IMR-90 (cell line): ENCODE measurements around the gene CAPN2. TPM values are rescaled to one million over a fixed set of nuclear protein-coding genes. Genes with fewer than 3 reads are reported as not detected.

Experiments
- ATAC-seq: fragments of 200-7000 bp; cut with Tn5 transposase; 2 replicates; pipeline ENCODE4 v1.9.1; 2020; ENCODE audit warnings: low read depth, mild to moderate bottlenecking, moderate library complexity
- BruUV-seq: library from RNA; stranded (reverse); fragments of 400-500 nt; replicated peaks from 2 replicates; lab custom pipeline; 2021; lab: Mats Ljungman, UMichigan
- CTCF ChIA-PET: fragments of 300-600 bp; formaldehyde crosslinking; extraction: SDS; loops from one replicate; lab custom pipeline; 2021; ENCODE audit warnings: antibody characterized with exemption; lab: Yijun Ruan, JAX
- POLR2A ChIA-PET: fragments of 300-600 bp; sonication (Branson Sonifier 250); formaldehyde crosslinking; loops from one replicate; lab custom pipeline; 2022; ENCODE audit warnings: antibody characterized with exemption; ENCODE audit not compliant: unreplicated experiment; lab: Charles Lee
- DNase-seq: peaks from one replicate; pipeline ENCODE4 v3.0.0; 2013
- H2AFZ ChIP-seq: replicated peaks from 2 replicates; pipeline ENCODE3; 2013; ENCODE audit warnings: low read length, mild to moderate bottlenecking; ENCODE audit not compliant: poor library complexity
- H2AK5ac ChIP-seq: 2 replicates; pipeline ENCODE4 v1.6.1; 2013; ENCODE audit warnings: low read depth, low read length, inconsistent platforms
- H2AK9ac ChIP-seq: replicated peaks from 2 replicates; pipeline ENCODE3; 2013; ENCODE audit warnings: mild to moderate bottlenecking, low read depth, low read length, moderate library complexity; ENCODE audit not compliant: poor library complexity
- H2BK120ac ChIP-seq: 2 replicates; pipeline ENCODE4 v1.6.1; 2013; ENCODE audit warnings: low read depth, low read length, inconsistent platforms
- H2BK15ac ChIP-seq: 3 replicates; pipeline ENCODE4 v1.6.1; 2013; ENCODE audit warnings: low read depth, low read length, inconsistent platforms
- H2BK20ac ChIP-seq: 2 replicates; pipeline ENCODE4 v1.6.1; 2013; ENCODE audit warnings: low read depth, mild to moderate bottlenecking, inconsistent platforms, low read length, moderate library complexity
- H2BK5ac ChIP-seq: 2 replicates; pipeline ENCODE4 v1.6.1; 2013; ENCODE audit warnings: mild to moderate bottlenecking, low read depth, low read length, inconsistent platforms; ENCODE audit not compliant: poor library complexity, severe bottlenecking
- H3K14ac ChIP-seq: replicated peaks from 2 replicates; pipeline ENCODE4 v1.6.1; 2013; ENCODE audit warnings: low read depth, low read length, inconsistent platforms
- H3K18ac ChIP-seq: 2 replicates; pipeline ENCODE4 v1.6.1; 2013; ENCODE audit warnings: low read depth, low read length, control low read depth
- H3K23ac ChIP-seq: 2 replicates; pipeline ENCODE4 v1.6.1; 2013; ENCODE audit warnings: low read depth, low read length, inconsistent platforms
- H3K27ac ChIP-seq: 2 replicates; pipeline ENCODE4 v1.5.1; 2013; ENCODE audit warnings: mild to moderate bottlenecking, control low read depth, low read length; ENCODE audit not compliant: insufficient read depth
- H3K27me3 ChIP-seq: 2 replicates; pipeline ENCODE4 v1.6.1; 2013; ENCODE audit warnings: low read length; ENCODE audit not compliant: control insufficient read depth, insufficient read depth
- H3K36me3 ChIP-seq: 2 replicates; pipeline ENCODE4 v1.6.1; 2013; ENCODE audit warnings: low read length, mixed read lengths; ENCODE audit not compliant: control insufficient read depth, insufficient read depth
- H3K4ac ChIP-seq: 2 replicates; pipeline ENCODE4 v1.6.1; 2013; ENCODE audit warnings: low read depth, low read length, inconsistent platforms
- H3K4me1 ChIP-seq: 2 replicates; pipeline ENCODE4 v1.6.1; 2013; ENCODE audit warnings: low read length, mixed read lengths; ENCODE audit not compliant: control insufficient read depth, insufficient read depth
- H3K4me2 ChIP-seq: 2 replicates; pipeline ENCODE4 v1.6.1; 2013; ENCODE audit warnings: low read depth, mild to moderate bottlenecking, control low read depth, low read length, moderate library complexity
- H3K4me3 ChIP-seq: 2 replicates; pipeline ENCODE4 v1.5.1; 2013; ENCODE audit warnings: low read depth, mild to moderate bottlenecking, control low read depth, low read length, moderate library complexity; ENCODE audit not compliant: insufficient read depth
- H3K56ac ChIP-seq: 2 replicates; pipeline ENCODE4 v1.6.1; 2013; ENCODE audit warnings: low read length, inconsistent platforms; ENCODE audit not compliant: insufficient read depth; ENCODE audit errors: extremely low read depth
- H3K79me1 ChIP-seq, 2 experiments: 2 replicates each; pipeline ENCODE4 v1.6.1; 2013; ENCODE audit warnings: low read length in 2 of 2, inconsistent platforms in 1 of 2, low read depth in 1 of 2
- H3K9ac ChIP-seq: 2 replicates; pipeline ENCODE4 v1.6.1; 2013; ENCODE audit warnings: low read depth, low read length, control low read depth
- H3K9me1 ChIP-seq: 2 replicates; pipeline ENCODE4 v1.6.1; 2013; ENCODE audit warnings: low read length, inconsistent platforms; ENCODE audit not compliant: insufficient read depth
- H3K9me3 ChIP-seq: 2 replicates; pipeline ENCODE4 v1.6.1; 2013; ENCODE audit warnings: low read length; ENCODE audit not compliant: control insufficient read depth, insufficient read depth
- H4K20me1 ChIP-seq: 2 replicates; pipeline ENCODE4 v1.6.1; 2013; ENCODE audit warnings: low read length, inconsistent platforms; ENCODE audit not compliant: insufficient read depth
- H4K5ac ChIP-seq: 2 replicates; pipeline ENCODE4 v1.6.1; 2013; ENCODE audit warnings: mild to moderate bottlenecking, low read depth, low read length, control low read depth
- H4K8ac ChIP-seq, 2 experiments: 2 replicates each; pipeline ENCODE4 v1.6.1; 2013; ENCODE audit warnings: low read depth in 2 of 2, low read length in 2 of 2, control low read depth in 1 of 2, inconsistent platforms in 1 of 2
- H4K91ac ChIP-seq: 2 replicates; pipeline ENCODE4 v1.6.1; 2013; ENCODE audit warnings: low read depth, low read length, inconsistent platforms; ENCODE audit not compliant: insufficient read depth
- FOS ChIP-seq: fragments of 150-350 bp; IDR thresholded peaks from 2 replicates; pipeline ENCODE4 v1.6.1; 2016; ENCODE audit warnings: low read depth, low read length
- WGBS, 2 experiments: methylation state at CpG; one replicate each; pipeline versions ENCODE4 v1.1.5 to v1.1.7; 2013; ENCODE audit warnings: missing lambda C conversion rate in 2 of 2; ENCODE audit not compliant: insufficient read length in 1 of 2; ENCODE audit errors: extremely low coverage in 2 of 2; 5-methylcytosine and 5-hydroxymethylcytosine counted together
- dilution Hi-C: fragments of 300-500 bp; cut with HindIII; formaldehyde crosslinking; loops from one replicate; pipeline ENCODE4 v1.14.3; 2018; ENCODE audit warnings: low sequenced_read_pairs; ENCODE audit not compliant: unreplicated experiment
- in situ Hi-C: fragments of 300-500 bp; cut with MboI; formaldehyde crosslinking; loops from 3 replicates; pipeline ENCODE4 v1.14.3; 2019; ENCODE audit warnings: low sequenced_read_pairs, inconsistent platforms, mixed read lengths
- intact Hi-C: fragments of 100-400 bp; cut with micrococcal nuclease; formaldehyde crosslinking; loops from 2 replicates; pipeline ENCODE4 v1.10.0; 2022
- polyA plus RNA-seq, 3 experiments: library from polyadenylated mRNA; depleted of rRNA; stranded (reverse); fragments of >200 nt; gene quantifications; 2 replicates each; pipeline ENCODE4 v1.2.3, GENCODE V29; 2012; ENCODE audit warnings: low replicate concordance in 1 of 3
- total RNA-seq: library from RNA; depleted of rRNA; stranded (reverse); fragments of >200 nt; gene quantifications from 2 replicates; pipeline ENCODE4 v1.2.3, GENCODE V29; 2012
- TF ChIP-seq, protein P1 (sequence below): fragments of 150-350 bp; IDR thresholded peaks from 2 replicates; pipeline ENCODE4 v1.6.1; 2017; ENCODE audit warnings: mild to moderate bottlenecking, antibody characterized with exemption, low read length, low read depth

The CAPN2 gene
- total and polyA plus RNA-seq, 2 of the 4 experiments (the other 2 are of a cell fraction): 339 to 430 TPM

DNA sequence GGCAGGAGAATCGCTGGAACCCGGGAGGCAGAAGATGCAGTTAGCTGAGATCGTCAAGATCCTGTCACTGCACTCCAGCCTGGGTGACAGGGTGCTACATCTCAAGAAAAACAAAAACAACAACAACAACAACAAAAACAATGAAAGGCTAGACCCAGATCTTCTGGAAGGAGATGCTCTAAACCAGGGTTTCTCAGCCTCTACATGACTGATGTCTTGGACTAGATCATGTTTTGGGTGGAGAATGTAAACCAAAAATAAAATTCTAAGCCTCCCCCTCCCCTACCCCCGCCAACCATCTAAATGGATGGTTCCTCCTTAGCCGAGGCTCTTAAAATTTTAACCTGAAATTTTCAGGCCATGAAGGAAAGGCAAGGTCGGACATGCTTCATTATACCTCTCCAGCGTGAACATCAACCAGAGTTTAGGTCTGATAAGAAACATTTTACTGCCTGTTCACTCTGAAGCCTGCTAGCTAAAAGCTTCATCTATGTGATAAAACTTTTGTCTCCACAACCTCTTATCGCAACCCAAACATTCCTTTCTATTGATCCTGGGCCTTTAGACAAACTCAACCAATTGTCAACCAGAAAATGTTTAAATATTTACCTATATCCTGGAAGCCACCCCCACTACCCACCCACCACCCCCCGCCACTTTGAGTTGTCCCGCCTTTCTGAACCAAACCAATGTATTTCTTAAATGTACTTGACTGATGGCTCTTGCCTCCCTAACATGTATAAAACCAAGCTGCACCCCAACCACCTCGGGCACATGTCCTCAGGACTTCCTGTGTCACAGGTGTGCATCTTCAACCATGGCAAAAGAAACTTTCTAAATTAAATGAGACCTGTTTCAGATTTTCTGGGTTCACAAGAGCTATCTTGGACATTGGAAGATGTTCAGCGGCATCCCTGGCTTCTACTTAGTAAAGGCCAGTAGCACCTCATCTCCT lies 1.9 kb upstream of the CAPN2 start:
- Histone ChIP-seq H2BK120ac (peak overlapping the region; percentile 46; the same call in 1 of the 2 replicates), H3K56ac (no peak overlapping the region), H3K27me3 (no peaks in the 10 kb centered on the region), H3K14ac (0 out of 2 replicates have a peak overlapping the region, but pooled peaks have one; percentile 11), H4K20me1 (peaks cover 12% of the 10 kb centered on the region), H4K8ac (no peak overlapping the region), H3K79me1 (peaks cover 5 to 39% of the 10 kb centered on the region in 2 experiments; a peak in 2 of 4 replicates), H3K4me2 (no peak overlapping the region), H3K9me1 (peaks cover 12% of the 10 kb centered on the region), H3K36me3 (peaks cover 2% of the 10 kb centered on the region; the same call in 1 of the 2 replicates), H3K23ac (peak overlapping the region; percentile 45; the same call in 1 of the 2 replicates), H2BK20ac (peak overlapping the region; percentile 30; the same call in 1 of the 2 replicates), H3K18ac (no peak overlapping the region), H3K4me1 (peaks cover 26% of the 10 kb centered on the region), H2BK15ac (peak overlapping the region; percentile 61; the same call in 2 of the 3 replicates), H4K5ac (no peak overlapping the region), H3K4me3 (no peak overlapping the region), H2BK5ac (peak overlapping the region; percentile 4), H2AK9ac (no peak overlapping the region), H3K27ac (no peak overlapping the region), H2AFZ (no peak overlapping the region), H3K9ac (no peak overlapping the region), H3K9me3 (no peaks in the 10 kb centered on the region), H2AK5ac (peak overlapping the region; percentile 56; the same call in 1 of the 2 replicates), H3K4ac (peak overlapping the region; percentile 39), H4K91ac (peak overlapping the region; percentile 17; the same call in 1 of the 2 replicates)
- ChIA-PET POLR2A (interaction anchor here (1.0 kb wide), 1 partner anchor 9 kb away, joined by 3 read pairs; no protein-coding TSS in a partner anchor), CTCF (interaction anchor here (0.6 to 3.5 kb wide), 3 partner anchors 31 to 127 kb away, joined by 4 to 21 read pairs (median 7); no protein-coding TSS in a partner anchor)
- in situ Hi-C loops (no loop called here), intact Hi-C loops (no loop called here), dilution Hi-C loops (no loop called here)
- DNase-seq (no peak), ATAC-seq (no peak)
- no peak for TF ChIP-seq FOS
- TF ChIP-seq, protein P1, sequence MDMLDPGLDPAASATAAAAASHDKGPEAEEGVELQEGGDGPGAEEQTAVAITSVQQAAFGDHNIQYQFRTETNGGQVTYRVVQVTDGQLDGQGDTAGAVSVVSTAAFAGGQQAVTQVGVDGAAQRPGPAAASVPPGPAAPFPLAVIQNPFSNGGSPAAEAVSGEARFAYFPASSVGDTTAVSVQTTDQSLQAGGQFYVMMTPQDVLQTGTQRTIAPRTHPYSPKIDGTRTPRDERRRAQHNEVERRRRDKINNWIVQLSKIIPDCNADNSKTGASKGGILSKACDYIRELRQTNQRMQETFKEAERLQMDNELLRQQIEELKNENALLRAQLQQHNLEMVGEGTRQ: no peak
- BruUV-seq: no TSS peak
- WGBS, 2 experiments: 90% methylated on average over 3 of the region's 12 CpGs; no CpG with 5 or more reads in 1 of the 2 experiments
